HepG2 (cell line): ENCODE results near the gene THADA. TPM values are rescaled to one million over a fixed set of nuclear protein-coding genes. Genes with fewer than 3 reads are reported as not detected.

Experiments used
- PHF8 ChIP-seq: sonication (generic); formaldehyde crosslinking; IDR thresholded peaks from 2 replicates; pipeline ENCODE4 v1.5.0; 2020; ENCODE audit warnings: missing genetic modification reagents
- POGZ ChIP-seq: sonication (generic); formaldehyde crosslinking; IDR thresholded peaks from 2 replicates; pipeline ENCODE4 v1.4.0; 2020; ENCODE audit warnings: mild to moderate bottlenecking, missing genetic modification reagents
- RELA ChIP-seq: sonication (generic); formaldehyde crosslinking; IDR thresholded peaks from 2 replicates; pipeline ENCODE4 v1.4.0; 2020; ENCODE audit warnings: missing genetic modification reagents
- SKI ChIP-seq: fragments of 450-650 bp; IDR thresholded peaks from one replicate; pipeline ENCODE4 v1.6.1; 2018; ENCODE audit warnings: mild to moderate bottlenecking; ENCODE audit not compliant: partially characterized antibody
- ZBTB7B ChIP-seq: sonication (generic); formaldehyde crosslinking; IDR thresholded peaks from 2 replicates; pipeline ENCODE4 v1.4.0; 2020; ENCODE audit warnings: missing genetic modification reagents
- ZFP1 ChIP-seq: IDR thresholded peaks from 2 replicates; pipeline ENCODE4 v1.6.1; 2016
- ZNF282 ChIP-seq: fragments of 450-650 bp; IDR thresholded peaks from 2 replicates; pipeline ENCODE4 v1.6.1; 2018; ENCODE audit not compliant: partially characterized antibody
- polyA plus RNA-seq, 8 experiments: library from polyadenylated mRNA; depleted of rRNA in 3 of 8; stranded (reverse) in 7 of 8; unstranded in 1 of 8; fragments of >200 nt; fragmentation: Illumina TruSeq in 4 of 8; extraction: Trizol in 4 of 8; gene quantifications; 2 replicates each; pipeline versions ENCODE4 v1.2.1 to v1.2.3, GENCODE V29; 2011 to 2016; ENCODE audit warnings: low read depth in 4 of 8, missing spikeins in 1 of 8, mixed read lengths in 1 of 8; ENCODE audit not compliant: insufficient read depth in 1 of 8
- total RNA-seq, 5 experiments: library from RNA; depleted of rRNA; stranded (reverse); fragments of >200 nt; fragmentation: Illumina TruSeq; extraction: Trizol; gene quantifications; 2 replicates each; pipeline ENCODE4 v1.2.3, GENCODE V29; 2016; ENCODE audit warnings: low read depth in 1 of 5
- TF ChIP-seq, protein P1 (sequence below): sonication (generic); formaldehyde crosslinking; IDR thresholded peaks from 2 replicates; pipeline ENCODE4 v1.5.0; 2020; ENCODE audit warnings: mild to moderate bottlenecking, missing genetic modification reagents, borderline replicate concordance
- TF ChIP-seq, protein P2 (sequence below): sonication (generic); formaldehyde crosslinking; IDR thresholded peaks from 2 replicates; pipeline ENCODE4 v1.4.0; 2020; ENCODE audit warnings: missing genetic modification reagents, borderline replicate concordance
- TF ChIP-seq, protein P3 (sequence below): sonication (generic); formaldehyde crosslinking; conservative IDR thresholded peaks from 2 replicates; pipeline ENCODE4 v1.4.0; 2020; ENCODE audit warnings: missing genetic modification reagents
- TF ChIP-seq, protein P4 (sequence below), 2 experiments: fragments of 450-650 bp in 1 of 2; sonication (generic) in 1 of 2; formaldehyde crosslinking; IDR thresholded peaks; 2 replicates each; pipeline versions ENCODE4 v1.5.0 to v1.8.0; 2020 to 2022; ENCODE audit warnings: mild to moderate bottlenecking in 1 of 2, missing genetic modification reagents in 1 of 2
- TF ChIP-seq, protein P5 (sequence below): sonication (generic); formaldehyde crosslinking; conservative IDR thresholded peaks from 2 replicates; pipeline ENCODE4 v1.4.0; 2020; ENCODE audit warnings: missing genetic modification reagents

THADA gene
- total and polyA plus RNA-seq, 2 of the 13 experiments (the other 11 are each of a cell fraction or from before 2014, with no cell fraction given) = 12.7 to 21.7 TPM

DNA sequence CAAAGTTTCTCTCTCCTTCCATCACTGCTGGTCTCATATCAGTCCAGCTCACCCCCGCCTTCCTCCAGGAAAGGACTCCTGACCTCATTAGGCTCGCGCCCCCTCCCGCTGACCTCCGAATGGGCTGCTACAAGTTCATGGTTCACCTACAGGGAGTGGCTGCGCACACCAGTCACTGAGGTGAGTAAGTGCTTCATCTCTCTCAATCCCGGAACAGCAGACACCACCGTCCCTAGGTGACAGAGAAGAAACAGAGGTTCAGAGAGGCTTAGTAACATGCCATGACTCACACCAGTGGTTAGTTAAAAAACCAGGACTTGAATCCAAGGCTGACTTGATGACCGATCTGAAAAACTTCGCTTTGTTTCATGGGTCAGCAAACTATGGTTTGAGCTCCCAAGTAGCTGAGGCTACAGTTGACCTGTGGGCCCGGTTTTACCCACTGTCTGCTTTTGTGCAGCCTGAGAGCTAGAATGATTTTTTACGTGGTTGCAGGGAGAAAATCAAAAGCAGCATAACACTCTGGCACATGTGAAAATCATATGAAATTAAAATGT lies 411.4 kb downstream of the THADA start (continued):
- TF ChIP-seq, protein P1, sequence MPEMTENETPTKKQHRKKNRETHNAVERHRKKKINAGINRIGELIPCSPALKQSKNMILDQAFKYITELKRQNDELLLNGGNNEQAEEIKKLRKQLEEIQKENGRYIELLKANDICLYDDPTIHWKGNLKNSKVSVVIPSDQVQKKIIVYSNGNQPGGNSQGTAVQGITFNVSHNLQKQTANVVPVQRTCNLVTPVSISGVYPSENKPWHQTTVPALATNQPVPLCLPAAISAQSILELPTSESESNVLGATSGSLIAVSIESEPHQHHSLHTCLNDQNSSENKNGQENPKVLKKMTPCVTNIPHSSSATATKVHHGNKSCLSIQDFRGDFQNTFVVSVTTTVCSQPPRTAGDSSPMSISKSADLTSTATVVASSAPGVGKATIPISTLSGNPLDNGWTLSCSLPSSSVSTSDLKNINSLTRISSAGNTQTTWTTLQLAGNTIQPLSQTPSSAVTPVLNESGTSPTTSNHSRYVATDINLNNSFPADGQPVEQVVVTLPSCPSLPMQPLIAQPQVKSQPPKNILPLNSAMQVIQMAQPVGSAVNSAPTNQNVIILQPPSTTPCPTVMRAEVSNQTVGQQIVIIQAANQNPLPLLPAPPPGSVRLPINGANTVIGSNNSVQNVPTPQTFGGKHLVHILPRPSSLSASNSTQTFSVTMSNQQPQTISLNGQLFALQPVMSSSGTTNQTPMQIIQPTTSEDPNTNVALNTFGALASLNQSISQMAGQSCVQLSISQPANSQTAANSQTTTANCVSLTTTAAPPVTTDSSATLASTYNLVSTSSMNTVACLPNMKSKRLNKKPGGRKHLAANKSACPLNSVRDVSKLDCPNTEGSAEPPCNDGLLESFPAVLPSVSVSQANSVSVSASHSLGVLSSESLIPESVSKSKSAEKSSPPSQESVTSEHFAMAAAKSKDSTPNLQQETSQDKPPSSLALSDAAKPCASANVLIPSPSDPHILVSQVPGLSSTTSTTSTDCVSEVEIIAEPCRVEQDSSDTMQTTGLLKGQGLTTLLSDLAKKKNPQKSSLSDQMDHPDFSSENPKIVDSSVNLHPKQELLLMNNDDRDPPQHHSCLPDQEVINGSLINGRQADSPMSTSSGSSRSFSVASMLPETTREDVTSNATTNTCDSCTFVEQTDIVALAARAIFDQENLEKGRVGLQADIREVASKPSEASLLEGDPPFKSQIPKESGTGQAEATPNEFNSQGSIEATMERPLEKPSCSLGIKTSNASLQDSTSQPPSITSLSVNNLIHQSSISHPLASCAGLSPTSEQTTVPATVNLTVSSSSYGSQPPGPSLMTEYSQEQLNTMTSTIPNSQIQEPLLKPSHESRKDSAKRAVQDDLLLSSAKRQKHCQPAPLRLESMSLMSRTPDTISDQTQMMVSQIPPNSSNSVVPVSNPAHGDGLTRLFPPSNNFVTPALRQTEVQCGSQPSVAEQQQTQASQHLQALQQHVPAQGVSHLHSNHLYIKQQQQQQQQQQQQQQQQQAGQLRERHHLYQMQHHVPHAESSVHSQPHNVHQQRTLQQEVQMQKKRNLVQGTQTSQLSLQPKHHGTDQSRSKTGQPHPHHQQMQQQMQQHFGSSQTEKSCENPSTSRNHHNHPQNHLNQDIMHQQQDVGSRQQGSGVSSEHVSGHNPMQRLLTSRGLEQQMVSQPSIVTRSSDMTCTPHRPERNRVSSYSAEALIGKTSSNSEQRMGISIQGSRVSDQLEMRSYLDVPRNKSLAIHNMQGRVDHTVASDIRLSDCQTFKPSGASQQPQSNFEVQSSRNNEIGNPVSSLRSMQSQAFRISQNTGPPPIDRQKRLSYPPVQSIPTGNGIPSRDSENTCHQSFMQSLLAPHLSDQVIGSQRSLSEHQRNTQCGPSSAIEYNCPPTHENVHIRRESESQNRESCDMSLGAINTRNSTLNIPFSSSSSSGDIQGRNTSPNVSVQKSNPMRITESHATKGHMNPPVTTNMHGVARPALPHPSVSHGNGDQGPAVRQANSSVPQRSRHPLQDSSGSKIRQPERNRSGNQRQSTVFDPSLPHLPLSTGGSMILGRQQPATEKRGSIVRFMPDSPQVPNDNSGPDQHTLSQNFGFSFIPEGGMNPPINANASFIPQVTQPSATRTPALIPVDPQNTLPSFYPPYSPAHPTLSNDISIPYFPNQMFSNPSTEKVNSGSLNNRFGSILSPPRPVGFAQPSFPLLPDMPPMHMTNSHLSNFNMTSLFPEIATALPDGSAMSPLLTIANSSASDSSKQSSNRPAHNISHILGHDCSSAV = no peak
- TF ChIP-seq PHF8 (CRISPR knock-in tag) (peak; percentile 45), ZFP1 (CRISPR knock-in tag) (peak; percentile 74), RELA (CRISPR knock-in tag) (0 out of 2 replicates have a peak, but pooled peaks have one; percentile 26), ZBTB7B (CRISPR knock-in tag) (peak; percentile 86), ZNF282 (no peak), SKI (peak; percentile 99), POGZ (CRISPR knock-in tag) (peak; percentile 82)
- TF ChIP-seq, protein P2, sequence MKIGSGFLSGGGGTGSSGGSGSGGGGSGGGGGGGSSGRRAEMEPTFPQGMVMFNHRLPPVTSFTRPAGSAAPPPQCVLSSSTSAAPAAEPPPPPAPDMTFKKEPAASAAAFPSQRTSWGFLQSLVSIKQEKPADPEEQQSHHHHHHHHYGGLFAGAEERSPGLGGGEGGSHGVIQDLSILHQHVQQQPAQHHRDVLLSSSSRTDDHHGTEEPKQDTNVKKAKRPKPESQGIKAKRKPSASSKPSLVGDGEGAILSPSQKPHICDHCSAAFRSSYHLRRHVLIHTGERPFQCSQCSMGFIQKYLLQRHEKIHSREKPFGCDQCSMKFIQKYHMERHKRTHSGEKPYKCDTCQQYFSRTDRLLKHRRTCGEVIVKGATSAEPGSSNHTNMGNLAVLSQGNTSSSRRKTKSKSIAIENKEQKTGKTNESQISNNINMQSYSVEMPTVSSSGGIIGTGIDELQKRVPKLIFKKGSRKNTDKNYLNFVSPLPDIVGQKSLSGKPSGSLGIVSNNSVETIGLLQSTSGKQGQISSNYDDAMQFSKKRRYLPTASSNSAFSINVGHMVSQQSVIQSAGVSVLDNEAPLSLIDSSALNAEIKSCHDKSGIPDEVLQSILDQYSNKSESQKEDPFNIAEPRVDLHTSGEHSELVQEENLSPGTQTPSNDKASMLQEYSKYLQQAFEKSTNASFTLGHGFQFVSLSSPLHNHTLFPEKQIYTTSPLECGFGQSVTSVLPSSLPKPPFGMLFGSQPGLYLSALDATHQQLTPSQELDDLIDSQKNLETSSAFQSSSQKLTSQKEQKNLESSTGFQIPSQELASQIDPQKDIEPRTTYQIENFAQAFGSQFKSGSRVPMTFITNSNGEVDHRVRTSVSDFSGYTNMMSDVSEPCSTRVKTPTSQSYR (CRISPR knock-in tag) = peak; percentile 80; the same call in 1 of the 2 replicates
- TF ChIP-seq, protein P3, sequence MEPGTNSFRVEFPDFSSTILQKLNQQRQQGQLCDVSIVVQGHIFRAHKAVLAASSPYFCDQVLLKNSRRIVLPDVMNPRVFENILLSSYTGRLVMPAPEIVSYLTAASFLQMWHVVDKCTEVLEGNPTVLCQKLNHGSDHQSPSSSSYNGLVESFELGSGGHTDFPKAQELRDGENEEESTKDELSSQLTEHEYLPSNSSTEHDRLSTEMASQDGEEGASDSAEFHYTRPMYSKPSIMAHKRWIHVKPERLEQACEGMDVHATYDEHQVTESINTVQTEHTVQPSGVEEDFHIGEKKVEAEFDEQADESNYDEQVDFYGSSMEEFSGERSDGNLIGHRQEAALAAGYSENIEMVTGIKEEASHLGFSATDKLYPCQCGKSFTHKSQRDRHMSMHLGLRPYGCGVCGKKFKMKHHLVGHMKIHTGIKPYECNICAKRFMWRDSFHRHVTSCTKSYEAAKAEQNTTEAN (CRISPR knock-in tag) = peak; percentile 80
- TF ChIP-seq, protein P4, sequence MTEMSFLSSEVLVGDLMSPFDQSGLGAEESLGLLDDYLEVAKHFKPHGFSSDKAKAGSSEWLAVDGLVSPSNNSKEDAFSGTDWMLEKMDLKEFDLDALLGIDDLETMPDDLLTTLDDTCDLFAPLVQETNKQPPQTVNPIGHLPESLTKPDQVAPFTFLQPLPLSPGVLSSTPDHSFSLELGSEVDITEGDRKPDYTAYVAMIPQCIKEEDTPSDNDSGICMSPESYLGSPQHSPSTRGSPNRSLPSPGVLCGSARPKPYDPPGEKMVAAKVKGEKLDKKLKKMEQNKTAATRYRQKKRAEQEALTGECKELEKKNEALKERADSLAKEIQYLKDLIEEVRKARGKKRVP (CRISPR knock-in tag; IDR thresholded peaks at IDR 0.05) = peak in 1 of 2 experiments; percentile 64; a peak in 2 of 4 replicates
- TF ChIP-seq, protein P5, sequence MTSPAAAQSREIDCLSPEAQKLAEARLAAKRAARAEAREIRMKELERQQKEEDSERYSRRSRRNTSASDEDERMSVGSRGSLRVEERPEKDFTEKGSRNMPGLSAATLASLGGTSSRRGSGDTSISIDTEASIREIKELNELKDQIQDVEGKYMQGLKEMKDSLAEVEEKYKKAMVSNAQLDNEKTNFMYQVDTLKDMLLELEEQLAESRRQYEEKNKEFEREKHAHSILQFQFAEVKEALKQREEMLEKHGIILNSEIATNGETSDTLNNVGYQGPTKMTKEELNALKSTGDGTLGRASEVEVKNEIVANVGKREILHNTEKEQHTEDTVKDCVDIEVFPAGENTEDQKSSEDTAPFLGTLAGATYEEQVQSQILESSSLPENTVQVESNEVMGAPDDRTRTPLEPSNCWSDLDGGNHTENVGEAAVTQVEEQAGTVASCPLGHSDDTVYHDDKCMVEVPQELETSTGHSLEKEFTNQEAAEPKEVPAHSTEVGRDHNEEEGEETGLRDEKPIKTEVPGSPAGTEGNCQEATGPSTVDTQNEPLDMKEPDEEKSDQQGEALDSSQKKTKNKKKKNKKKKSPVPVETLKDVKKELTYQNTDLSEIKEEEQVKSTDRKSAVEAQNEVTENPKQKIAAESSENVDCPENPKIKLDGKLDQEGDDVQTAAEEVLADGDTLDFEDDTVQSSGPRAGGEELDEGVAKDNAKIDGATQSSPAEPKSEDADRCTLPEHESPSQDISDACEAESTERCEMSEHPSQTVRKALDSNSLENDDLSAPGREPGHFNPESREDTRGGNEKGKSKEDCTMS (CRISPR knock-in tag) = no peak
